CD8-positive, alpha-beta memory T cell (primary cell): ENCODE measurements around the gene GRB7. TPM values are rescaled to one million over a fixed set of nuclear protein-coding genes. Genes with fewer than 3 reads are reported as not detected.
"Not testable (repeated sequence)": the region's sequence is repeated elsewhere in the genome, so short reads cannot be mapped to it uniquely, and the experiment has no call there.

Experiments used
- CTCF ChIA-PET: fragments of 350-600 bp; sonication (Branson Sonifier 250); formaldehyde crosslinking; loops from one replicate; lab custom pipeline; 2021; ENCODE audit warnings: antibody characterized with exemption; lab: Charles Lee
- POLR2A ChIA-PET: fragments of 350-600 bp; sonication (Branson Sonifier 250); formaldehyde crosslinking; loops from one replicate; lab custom pipeline; 2021; ENCODE audit warnings: antibody characterized with exemption; lab: Charles Lee
- DNase-seq, 5 donors: peaks; one replicate each; pipeline versions ENCODE4 v3.0.0 to v3.0.0-alpha.2; 2020 to 2022; ENCODE audit warnings: mixed read lengths in 1 of 5
- H3K27ac ChIP-seq: one replicate; pipeline ENCODE4 v1.7.0; 2013; ENCODE audit warnings: low read depth, mild to moderate bottlenecking, low read length, moderate library complexity
- H3K27me3 ChIP-seq: 2 replicates; pipeline ENCODE4 v1.7.0; 2013; ENCODE audit warnings: low read length, mild to moderate bottlenecking; ENCODE audit not compliant: insufficient read depth, poor library complexity, severe bottlenecking
- H3K36me3 ChIP-seq: 2 replicates; pipeline ENCODE4 v1.7.0; 2013; ENCODE audit warnings: mild to moderate bottlenecking, low read length, moderate library complexity; ENCODE audit not compliant: insufficient read depth
- H3K4me1 ChIP-seq: 2 replicates; pipeline ENCODE4 v1.7.0; 2013; ENCODE audit warnings: mild to moderate bottlenecking, low read length, moderate library complexity; ENCODE audit not compliant: insufficient read depth
- H3K4me3 ChIP-seq: 2 replicates; pipeline ENCODE4 v1.7.0; 2013; ENCODE audit warnings: mild to moderate bottlenecking, low read length
- H3K9me3 ChIP-seq: 2 replicates; pipeline ENCODE4 v1.7.0; 2013; ENCODE audit warnings: mild to moderate bottlenecking, low read length
- H3K27ac Mint-ChIP-seq, 8 donors: one replicate each; pipeline ENCODE4 v1.8.0; 2020 to 2021; ENCODE audit warnings: mixed read lengths in 8 of 8, mild to moderate bottlenecking in 6 of 8, inconsistent platforms in 3 of 8, moderate library complexity in 3 of 8
- H3K27me3 Mint-ChIP-seq, 2 donors: one replicate each; pipeline ENCODE4 v1.8.0; 2020 to 2021; ENCODE audit warnings: mixed read lengths in 2 of 2, mild to moderate bottlenecking in 1 of 2, moderate library complexity in 1 of 2
- H3K36me3 Mint-ChIP-seq, 3 donors: one replicate each; pipeline ENCODE4 v1.8.0; 2020 to 2021; ENCODE audit warnings: mixed read lengths in 3 of 3, inconsistent platforms in 1 of 3, mild to moderate bottlenecking in 1 of 3
- H3K4me1 Mint-ChIP-seq, 3 donors: one replicate each; pipeline ENCODE4 v1.8.0; 2020 to 2021; ENCODE audit warnings: mixed read lengths in 3 of 3, inconsistent platforms in 1 of 3, mild to moderate bottlenecking in 1 of 3
- H3K4me3 Mint-ChIP-seq, 7 donors: one replicate each; pipeline ENCODE4 v1.8.0; 2020 to 2021; ENCODE audit warnings: mixed read lengths in 7 of 7, mild to moderate bottlenecking in 6 of 7, moderate library complexity in 4 of 7, inconsistent platforms in 2 of 7
- H3K9me3 Mint-ChIP-seq, 5 donors: one replicate each; pipeline ENCODE4 v1.8.0; 2020 to 2022; ENCODE audit warnings: mixed read lengths in 5 of 5, mild to moderate bottlenecking in 3 of 5, moderate library complexity in 2 of 5, inconsistent platforms in 1 of 5
- polyA plus RNA-seq: library from polyadenylated mRNA; unstranded; fragments of 300-500 nt; fragmentation: Illumina TruSeq; gene quantifications from one replicate; pipeline ENCODE4 v1.2.3, GENCODE V29; 2021
- total RNA-seq, 2 experiments: library from RNA; stranded (reverse); gene quantifications; one replicate each; pipeline ENCODE4 v1.2.3, GENCODE V29; 2021

GRB7 gene
- total and polyA plus RNA-seq, 3 experiments from 2014 or later, result not detected

DNA sequence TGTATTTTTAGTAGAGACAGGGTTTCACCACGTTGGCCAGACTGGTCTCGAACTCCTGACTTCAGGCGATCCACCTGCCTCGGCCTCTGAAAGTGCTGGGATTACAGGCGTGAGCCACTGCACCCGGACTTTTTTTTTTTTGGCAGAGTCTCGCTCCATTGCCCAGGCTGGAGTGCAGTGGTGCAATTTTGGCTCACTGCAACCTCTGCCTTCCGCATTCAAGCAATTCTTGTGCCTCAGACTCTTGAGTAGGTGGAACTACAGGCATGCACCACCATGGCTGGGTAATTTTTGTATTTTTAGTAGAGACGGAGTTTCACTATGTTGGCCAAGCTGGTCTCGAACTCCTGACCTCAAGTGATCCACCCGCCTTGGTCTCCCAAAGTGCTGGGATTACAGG is 26.7 kb upstream of the GRB7 start:
- POLR2A ChIA-PET, H3K9me3 Mint-ChIP-seq, H3K27me3 Mint-ChIP-seq, H3K9me3 ChIP-seq, H3K4me3 ChIP-seq, H3K27ac ChIP-seq, H3K27me3 ChIP-seq, H3K4me3 Mint-ChIP-seq, H3K36me3 Mint-ChIP-seq, DNase-seq, H3K27ac Mint-ChIP-seq, H3K36me3 ChIP-seq: not testable (repeated sequence)
- peaks cover 18% of the 10 kb centered on the region for H3K4me1 ChIP-seq
- CTCF ChIA-PET, result interaction anchor here (1.1 to 1.3 kb wide), 2 partner anchors 47 to 88 kb away, joined by 3 read pairs; no protein-coding TSS in a partner anchor
- peaks cover 10 to 16% (median 13%) of the 10 kb centered on the region in 3 donors for H3K4me1 Mint-ChIP-seq

DNA sequence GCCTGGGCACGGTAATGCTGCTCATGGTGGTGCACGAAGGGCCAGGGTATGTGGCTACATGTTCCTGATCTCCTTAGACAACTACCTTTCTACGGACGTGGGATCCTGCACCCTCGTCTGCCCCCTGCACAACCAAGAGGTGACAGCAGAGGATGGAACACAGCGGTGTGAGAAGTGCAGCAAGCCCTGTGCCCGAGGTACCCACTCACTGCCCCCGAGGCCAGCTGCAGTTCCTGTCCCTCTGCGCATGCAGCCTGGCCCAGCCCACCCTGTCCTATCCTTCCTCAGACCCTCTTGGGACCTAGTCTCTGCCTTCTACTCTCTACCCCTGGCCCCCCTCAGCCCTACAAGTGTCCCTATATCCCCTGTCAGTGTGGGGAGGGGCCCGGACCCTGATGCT is 25.9 kb upstream of the GRB7 start:
- peaks cover 7 to 14% (median 7%) of the 10 kb centered on the region in 3 donors for H3K4me1 Mint-ChIP-seq
- no peak overlapping the region for H3K4me3 ChIP-seq
- H3K27ac Mint-ChIP-seq, result no peak overlapping the region
- H3K27me3 Mint-ChIP-seq, result peaks cover 0 to 2% of the 10 kb centered on the region in 2 donors
- H3K9me3 Mint-ChIP-seq, result no peaks in the 10 kb centered on the region
- peaks cover 0 to 3% (median 0%) of the 10 kb centered on the region in 3 donors for H3K36me3 Mint-ChIP-seq
- H3K4me3 Mint-ChIP-seq, result no peak overlapping the region
- no peaks in the 10 kb centered on the region for H3K9me3 ChIP-seq
- peaks cover 14% of the 10 kb centered on the region for H3K4me1 ChIP-seq
- H3K27me3 ChIP-seq, result no peaks in the 10 kb centered on the region
- no peak for DNase-seq
- CTCF ChIA-PET, result no interaction called here
- H3K27ac ChIP-seq, result no peak overlapping the region
- POLR2A ChIA-PET, result no interaction called here
- H3K36me3 ChIP-seq, result no peaks in the 10 kb centered on the region

DNA sequence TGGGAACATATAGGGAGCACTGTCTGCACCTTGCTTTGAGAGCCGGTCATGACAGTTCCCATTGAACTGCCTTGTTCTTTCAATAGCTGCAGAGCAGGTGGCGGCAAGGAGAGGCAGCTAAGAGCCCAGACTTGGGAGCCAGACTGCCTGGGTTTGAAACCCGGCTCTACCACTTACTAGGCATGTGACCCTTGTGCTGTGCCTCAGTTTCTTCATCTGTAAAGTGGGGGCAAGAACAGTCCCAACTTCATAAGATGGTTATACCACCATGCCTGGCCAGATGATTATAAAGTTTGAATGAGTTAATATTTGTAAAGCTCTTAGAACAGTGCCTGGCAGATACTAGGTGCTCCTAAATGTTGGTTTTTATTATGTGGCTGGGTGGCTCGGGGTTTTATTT is 23.5 kb upstream of the GRB7 start:
- ChIA-PET CTCF (interaction anchor here (1.9 kb wide), 1 partner anchor 16 kb away, joined by 7 read pairs; the partner anchor contains the start of gene MIEN1), POLR2A (no interaction called here)
- Mint-ChIP-seq H3K27ac (no peak overlapping the region), H3K4me1 (peaks cover 0 to 5% (median 0%) of the 10 kb centered on the region in 3 donors), H3K4me3 (no peak overlapping the region), H3K36me3 (peaks cover 0 to 3% (median 0%) of the 10 kb centered on the region in 3 donors), H3K27me3 (peaks cover 0 to 2% of the 10 kb centered on the region in 2 donors), H3K9me3 (no peaks in the 10 kb centered on the region)
- Histone ChIP-seq H3K27me3 (no peaks in the 10 kb centered on the region), H3K36me3 (no peaks in the 10 kb centered on the region), H3K9me3 (no peaks in the 10 kb centered on the region), H3K27ac (no peak overlapping the region), H3K4me3 (no peak overlapping the region), H3K4me1 (no peaks in the 10 kb centered on the region)
- no peak for DNase-seq

DNA sequence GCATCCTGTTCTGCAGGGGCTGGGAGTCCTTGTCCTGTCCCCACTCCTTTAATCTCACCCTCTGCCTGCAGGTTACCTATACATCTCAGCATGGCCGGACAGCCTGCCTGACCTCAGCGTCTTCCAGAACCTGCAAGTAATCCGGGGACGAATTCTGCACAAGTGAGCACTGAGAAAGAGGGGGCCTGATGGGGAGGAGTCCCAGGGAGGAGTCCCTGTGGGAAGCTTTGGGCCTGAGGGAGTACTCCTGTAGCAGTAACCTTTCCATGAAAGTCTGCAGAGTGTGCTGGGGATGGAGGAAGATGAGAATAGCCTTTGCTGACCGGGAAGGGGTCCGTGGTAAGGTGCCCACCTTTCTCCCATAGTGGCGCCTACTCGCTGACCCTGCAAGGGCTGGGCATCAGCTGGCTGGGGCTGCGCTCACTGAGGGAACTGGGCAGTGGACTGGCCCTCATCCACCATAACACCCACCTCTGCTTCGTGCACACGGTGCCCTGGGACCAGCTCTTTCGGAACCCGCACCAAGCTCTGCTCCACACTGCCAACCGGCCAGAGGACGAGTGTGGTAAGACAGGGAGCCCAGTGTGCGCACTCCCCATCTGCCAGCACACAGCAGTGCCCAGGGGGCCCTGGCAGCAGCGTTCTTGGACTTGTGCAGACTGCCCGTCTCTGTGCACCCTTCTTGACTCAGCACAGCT is 22.2 kb upstream of the GRB7 start:
- H3K4me3 Mint-ChIP-seq, result no peak overlapping the region
- no peak overlapping the region for H3K27ac Mint-ChIP-seq
- H3K4me1 Mint-ChIP-seq, result no peaks in the 10 kb centered on the region
- Histone ChIP-seq H3K27me3 (no peaks in the 10 kb centered on the region), H3K9me3 (no peaks in the 10 kb centered on the region), H3K4me1 (no peaks in the 10 kb centered on the region), H3K27ac (no peak overlapping the region), H3K4me3 (no peak overlapping the region), H3K36me3 (no peaks in the 10 kb centered on the region)
- no peaks in the 10 kb centered on the region for H3K9me3 Mint-ChIP-seq
- no peak for DNase-seq
- CTCF ChIA-PET, result interaction anchor here (1.9 kb wide), 1 partner anchor 15 kb away, joined by 7 read pairs; the partner anchor contains the start of gene MIEN1
- POLR2A ChIA-PET, result no interaction called here
- H3K36me3 Mint-ChIP-seq, result peaks cover 0 to 3% (median 0%) of the 10 kb centered on the region in 3 donors
- peaks cover 0 to 2% of the 10 kb centered on the region in 2 donors for H3K27me3 Mint-ChIP-seq

DNA sequence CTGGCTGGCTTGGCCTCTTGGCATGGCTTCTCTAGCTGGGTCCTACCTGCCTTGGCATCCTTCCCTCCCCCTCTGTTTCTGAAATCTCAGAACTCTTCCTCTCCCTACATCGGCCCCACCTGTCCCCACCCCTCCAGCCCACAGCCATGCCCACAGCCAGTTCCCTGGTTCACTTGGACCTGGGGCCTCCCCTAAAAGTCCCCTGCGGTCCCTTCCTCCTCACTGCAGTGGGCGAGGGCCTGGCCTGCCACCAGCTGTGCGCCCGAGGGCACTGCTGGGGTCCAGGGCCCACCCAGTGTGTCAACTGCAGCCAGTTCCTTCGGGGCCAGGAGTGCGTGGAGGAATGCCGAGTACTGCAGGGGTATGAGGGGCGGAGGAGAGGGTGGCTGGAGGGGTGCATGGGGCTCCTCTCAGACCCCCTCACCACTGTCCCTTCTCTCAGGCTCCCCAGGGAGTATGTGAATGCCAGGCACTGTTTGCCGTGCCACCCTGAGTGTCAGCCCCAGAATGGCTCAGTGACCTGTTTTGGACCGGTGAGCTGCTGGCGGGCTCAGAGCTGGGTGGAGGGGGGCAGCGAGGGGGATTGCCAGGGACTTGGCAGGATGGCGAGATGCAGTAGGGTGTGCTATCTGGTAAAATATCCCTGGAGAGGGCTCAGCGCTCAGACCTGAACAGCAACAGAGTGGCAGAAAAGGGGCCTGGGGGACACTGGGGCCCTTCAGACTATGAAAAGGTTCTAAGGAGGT is 21.5 kb upstream of the GRB7 start:
- Histone ChIP-seq H3K9me3 (no peaks in the 10 kb centered on the region), H3K4me3 (no peak overlapping the region), H3K36me3 (no peaks in the 10 kb centered on the region), H3K27ac (no peak overlapping the region), H3K4me1 (no peaks in the 10 kb centered on the region), H3K27me3 (no peaks in the 10 kb centered on the region)
- CTCF ChIA-PET, result interaction anchor here (1.2 kb wide), 1 partner anchor 14 kb away, joined by 3 read pairs; the partner anchor contains the start of gene MIEN1
- Mint-ChIP-seq H3K9me3 (no peaks in the 10 kb centered on the region), H3K27me3 (peaks cover 0 to 2% of the 10 kb centered on the region in 2 donors), H3K4me1 (no peaks in the 10 kb centered on the region), H3K4me3 (no peak overlapping the region), H3K27ac (no peak overlapping the region), H3K36me3 (peaks cover 0 to 3% (median 0%) of the 10 kb centered on the region in 3 donors)
- no peak for DNase-seq
- POLR2A ChIA-PET, result no interaction called here

DNA sequence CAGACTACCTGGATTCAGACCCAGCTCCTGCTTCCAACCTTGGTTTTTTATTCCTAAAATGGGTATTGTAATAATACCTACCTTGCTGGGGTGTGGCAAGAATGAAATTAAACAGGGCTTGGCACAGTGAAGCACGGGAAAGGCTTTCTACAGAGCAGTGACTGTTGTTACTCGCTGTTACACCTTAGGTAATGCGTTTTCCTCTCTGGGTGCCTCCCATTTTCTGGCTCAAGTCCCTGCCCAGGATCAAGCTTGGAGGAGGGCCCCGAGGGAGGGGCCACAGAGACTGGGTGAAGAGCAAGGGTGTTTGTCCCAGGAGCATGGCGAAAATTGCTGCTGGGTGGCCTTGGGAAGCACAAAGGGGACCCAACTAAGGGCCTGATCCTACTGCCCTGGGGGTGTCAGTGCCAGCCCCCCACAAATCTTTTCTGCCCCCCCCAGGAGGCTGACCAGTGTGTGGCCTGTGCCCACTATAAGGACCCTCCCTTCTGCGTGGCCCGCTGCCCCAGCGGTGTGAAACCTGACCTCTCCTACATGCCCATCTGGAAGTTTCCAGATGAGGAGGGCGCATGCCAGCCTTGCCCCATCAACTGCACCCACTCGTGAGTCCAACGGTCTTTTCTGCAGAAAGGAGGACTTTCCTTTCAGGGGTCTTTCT is 20.7 kb upstream of the GRB7 start:
- no peak overlapping the region for H3K4me3 ChIP-seq
- H3K27me3 Mint-ChIP-seq, result no peaks in the 10 kb centered on the region
- H3K27ac Mint-ChIP-seq, result no peak overlapping the region
- H3K4me1 Mint-ChIP-seq, result no peaks in the 10 kb centered on the region
- no peak overlapping the region for H3K4me3 Mint-ChIP-seq
- no peaks in the 10 kb centered on the region for H3K9me3 Mint-ChIP-seq
- H3K27me3 ChIP-seq, result no peaks in the 10 kb centered on the region
- H3K27ac ChIP-seq, result no peak overlapping the region
- H3K36me3 ChIP-seq, result no peaks in the 10 kb centered on the region
- CTCF ChIA-PET, result interaction anchor here (1.2 kb wide), 1 partner anchor 13 kb away, joined by 3 read pairs; the partner anchor contains the start of gene MIEN1
- POLR2A ChIA-PET, result no interaction called here
- no peak for DNase-seq
- H3K9me3 ChIP-seq, result no peaks in the 10 kb centered on the region
- H3K36me3 Mint-ChIP-seq, result peaks cover 0 to 1% (median 0%) of the 10 kb centered on the region in 3 donors
- H3K4me1 ChIP-seq, result no peaks in the 10 kb centered on the region

DNA sequence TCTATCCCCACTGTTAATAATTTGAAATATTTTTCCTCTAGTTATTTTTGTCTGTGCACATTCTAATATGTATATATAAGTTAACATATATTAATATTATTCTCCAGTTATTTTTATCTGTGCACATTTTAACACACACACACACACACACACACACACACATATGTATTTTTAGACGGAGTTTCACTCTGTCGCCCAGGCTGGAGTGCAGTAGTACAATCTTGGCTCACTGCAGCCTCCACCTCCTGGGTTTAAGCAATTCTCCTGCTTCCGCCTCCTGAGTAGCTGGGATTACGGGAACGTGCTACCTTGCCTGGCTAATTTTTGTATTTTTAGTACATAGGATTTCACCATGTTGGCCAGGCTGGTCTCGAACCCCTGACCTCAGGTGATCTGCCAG is 20.1 kb upstream of the GRB7 start:
- no peaks in the 10 kb centered on the region for H3K9me3 Mint-ChIP-seq
- Histone ChIP-seq H3K36me3 (no peaks in the 10 kb centered on the region), H3K27me3 (no peaks in the 10 kb centered on the region), H3K9me3 (no peaks in the 10 kb centered on the region), H3K4me3 (no peak overlapping the region), H3K27ac (no peak overlapping the region), H3K4me1 (no peaks in the 10 kb centered on the region)
- CTCF ChIA-PET, result interaction anchor here (1.0 kb wide), 1 partner anchor 64 kb away, joined by 3 read pairs; no protein-coding TSS in a partner anchor
- H3K4me1 Mint-ChIP-seq, result no peaks in the 10 kb centered on the region
- H3K27me3 Mint-ChIP-seq, result no peaks in the 10 kb centered on the region
- H3K36me3 Mint-ChIP-seq, result peaks cover 0 to 1% (median 0%) of the 10 kb centered on the region in 3 donors
- no peak for DNase-seq
- H3K4me3 Mint-ChIP-seq, result no peak overlapping the region
- no peak overlapping the region for H3K27ac Mint-ChIP-seq
- POLR2A ChIA-PET, result no interaction called here
